Heart left ventricle (tissue), 16 donors: ENCODE data around the gene RPS10. TPM values are rescaled to one million over a fixed set of nuclear protein-coding genes. Genes with fewer than 3 reads are reported as not detected.
A peak's percentile ranks its signal among the peaks of the same experiment; 100 is the strongest.

Experiments used
- ATAC-seq, 4 donors: fragments of 200-7000 bp; cut with Tn5 transposase; one replicate each; pipeline ENCODE4 v1.9.1; 2020 to 2022; ENCODE audit warnings: moderate library complexity in 4 of 4, mild to moderate bottlenecking in 3 of 4, moderate number of reproducible peaks in 1 of 4
- DNase-seq, 5 donors: peaks; one replicate each; pipeline ENCODE4 v3.0.0-alpha.2; 2020
- H3K27ac ChIP-seq, 12 donors: fragments of 200-600 bp; sonication (generic) in 4 of 12; one replicate each; pipeline versions ENCODE4 v1.5.0 to v1.8.0; 2016 to 2022; ENCODE audit warnings: mild to moderate bottlenecking in 2 of 12
- H3K27me3 ChIP-seq, 9 donors: fragments of 200-600 bp; sonication (generic) in 2 of 9; one replicate each; pipeline versions ENCODE4 v1.5.1 to v1.8.0; 2016 to 2022; ENCODE audit warnings: mild to moderate bottlenecking in 3 of 9
- H3K36me3 ChIP-seq, 9 donors: fragments of 200-600 bp; sonication (generic) in 2 of 9; one replicate each; pipeline versions ENCODE4 v1.5.0 to v1.8.0; 2018 to 2022; ENCODE audit warnings: mild to moderate bottlenecking in 2 of 9
- H3K4me1 ChIP-seq, 12 donors: fragments of 200-600 bp; sonication (generic) in 4 of 12; one replicate each; pipeline versions ENCODE4 v1.5.0 to v1.8.0; 2016 to 2022; ENCODE audit warnings: mild to moderate bottlenecking in 3 of 12
- H3K4me3 ChIP-seq, 12 donors: fragments of 200-600 bp; sonication (generic) in 4 of 12; one replicate each; pipeline versions ENCODE4 v1.5.0 to v1.8.0; 2017 to 2022; ENCODE audit warnings: mild to moderate bottlenecking in 9 of 12, moderate library complexity in 4 of 12
- H3K9me3 ChIP-seq, 12 donors: fragments of 200-600 bp; sonication (generic) in 4 of 12; one replicate each; pipeline versions ENCODE4 v1.5.0 to v1.8.0; 2016 to 2022; ENCODE audit warnings: mild to moderate bottlenecking in 1 of 12
- POLR2A ChIP-seq, 2 donors: fragments of 450-650 bp; IDR thresholded peaks; one replicate each; pipeline ENCODE4 v1.6.1; 2017; ENCODE audit warnings: antibody characterized with exemption in 2 of 2, mild to moderate bottlenecking in 2 of 2, moderate library complexity in 2 of 2
- WGBS, 4 donors: extraction: QIAGEN DNeasy Blood & Tissue Kit in 2 of 4; methylation state at CpG; one replicate each; pipeline versions ENCODE4 v1.1.5 to v1.1.7; 2013 to 2018; 5-methylcytosine and 5-hydroxymethylcytosine counted together
- intact Hi-C, 10 donors: fragments of 100-400 bp; cut with DNase I; formaldehyde crosslinking; loops; one replicate each; pipeline versions ENCODE4 v1.11.1 to v1.14.2; 2022
- polyA plus RNA-seq, 2 donors: library from polyadenylated mRNA; stranded (reverse); fragments of 200-250 nt; gene quantifications; one replicate each; pipeline ENCODE4 v1.2.3, GENCODE V29; 2013
- total RNA-seq, 9 donors: library from RNA; depleted of rRNA in 2 of 9; stranded (reverse); fragments of >200 nt in 2 of 9; fragmentation: NEBNext Ultra II Directional in 3 of 9; extraction: Animal tissue kit (Norgen Biotek cat#: 25700) in 3 of 9; gene quantifications; one replicate each; pipeline versions ENCODE4 v1.1.0 to v1.2.4, GENCODE V29; 2016 to 2023
- TF ChIP-seq, protein P1 (sequence below), 12 donors: fragments of 200-600 bp; sonication (generic) in 4 of 12; IDR thresholded peaks; one replicate each; pipeline versions ENCODE4 v1.5.0 to v1.8.0; 2018 to 2022; ENCODE audit warnings: antibody characterized with exemption in 12 of 12, mild to moderate bottlenecking in 5 of 12
- donor health status: ischemic (EF 13 %, LVEDD 7.1; RV severe dilation, severe dysfunction).
- donor health status: healthy with polysubstance abuse.
- donor health status: DM: no; HTN: yes; CAD: no.
- donor health status: DM: no; HTN: no; CAD: no.
- donor health status: ischemic (EF 25% LVEDD 6.9; RV normal size, moderate dysfunction).
- donor health status: ischemic (EF 25% LVEDD 5.7; RV mildly dilated, moderate dysfunction).
- donor health status: healthy.
- donor health status: DM: yes; HTN: yes; CAD: no.
- donor health status: ischemic (EF 35%, LVEDD 5.7; RV mildly dilated, moderate dysfunction).
- donor health status: nonischemic (EF 11% LVEDD 7.7; RV severe dilation, severe dysfunction).
- donor health status: DM: yes; HTN: yes; CAD: no.
- donor health status: PGD.
- donor health status: ischemic (EF 29% LVEDD 5.4; RV normal size, mild dysfunction).
- donor health status: nonischemic (EF 23%, LVEDD 6.1; RV moderate dilation, normal function).

RPS10 gene
- total and polyA plus RNA-seq, 11 donors = 504 to 2,277 (median 805) TPM

DNA sequence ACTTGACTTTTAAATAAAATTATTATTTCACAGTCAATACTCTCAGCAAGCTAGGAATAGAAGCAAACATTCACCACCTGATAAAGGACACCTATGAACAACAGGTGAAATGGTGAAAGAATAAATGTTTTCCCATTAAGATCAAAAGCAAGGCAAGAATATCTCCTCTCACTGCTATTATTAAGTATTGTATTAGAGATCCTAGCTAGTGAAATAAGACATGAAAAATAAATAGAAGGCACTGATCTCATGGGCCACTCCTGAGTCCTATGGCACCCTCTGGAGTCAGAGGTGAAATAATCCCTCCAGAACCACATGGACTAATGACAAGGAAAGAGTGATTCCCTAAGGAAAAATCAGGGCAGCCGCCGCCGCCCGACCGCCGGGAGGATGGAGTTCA, 29.4 kb downstream of the RPS10 start:
- H3K9me3 ChIP-seq = peaks cover 0 to 9% (median 3%) of the 10 kb centered on the region in 12 donors
- no peak overlapping the region for H3K27ac ChIP-seq
- H3K4me1 ChIP-seq = peaks cover 0 to 15% (median 7%) of the 10 kb centered on the region in 12 donors
- 94 to 100% (median 97%) methylated on average over 6 of the region's 6 CpGs for WGBS, 4 donors
- H3K27me3 ChIP-seq = no peaks in the 10 kb centered on the region
- no peaks in the 10 kb centered on the region for H3K36me3 ChIP-seq
- ATAC-seq (no peak), DNase-seq (no peak)
- intact Hi-C loops = loop anchor here in 1 of 10 donors (10.0 kb wide), 1 partner anchor 112 kb away; no protein-coding TSS in a partner anchor
- no peak overlapping the region for H3K4me3 ChIP-seq
- TF ChIP-seq, protein P1, sequence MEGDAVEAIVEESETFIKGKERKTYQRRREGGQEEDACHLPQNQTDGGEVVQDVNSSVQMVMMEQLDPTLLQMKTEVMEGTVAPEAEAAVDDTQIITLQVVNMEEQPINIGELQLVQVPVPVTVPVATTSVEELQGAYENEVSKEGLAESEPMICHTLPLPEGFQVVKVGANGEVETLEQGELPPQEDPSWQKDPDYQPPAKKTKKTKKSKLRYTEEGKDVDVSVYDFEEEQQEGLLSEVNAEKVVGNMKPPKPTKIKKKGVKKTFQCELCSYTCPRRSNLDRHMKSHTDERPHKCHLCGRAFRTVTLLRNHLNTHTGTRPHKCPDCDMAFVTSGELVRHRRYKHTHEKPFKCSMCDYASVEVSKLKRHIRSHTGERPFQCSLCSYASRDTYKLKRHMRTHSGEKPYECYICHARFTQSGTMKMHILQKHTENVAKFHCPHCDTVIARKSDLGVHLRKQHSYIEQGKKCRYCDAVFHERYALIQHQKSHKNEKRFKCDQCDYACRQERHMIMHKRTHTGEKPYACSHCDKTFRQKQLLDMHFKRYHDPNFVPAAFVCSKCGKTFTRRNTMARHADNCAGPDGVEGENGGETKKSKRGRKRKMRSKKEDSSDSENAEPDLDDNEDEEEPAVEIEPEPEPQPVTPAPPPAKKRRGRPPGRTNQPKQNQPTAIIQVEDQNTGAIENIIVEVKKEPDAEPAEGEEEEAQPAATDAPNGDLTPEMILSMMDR (IDR thresholded peaks at IDR 0.05) = no peak
- no peak for TF ChIP-seq POLR2A (IDR thresholded peaks at IDR 0.05)

DNA sequence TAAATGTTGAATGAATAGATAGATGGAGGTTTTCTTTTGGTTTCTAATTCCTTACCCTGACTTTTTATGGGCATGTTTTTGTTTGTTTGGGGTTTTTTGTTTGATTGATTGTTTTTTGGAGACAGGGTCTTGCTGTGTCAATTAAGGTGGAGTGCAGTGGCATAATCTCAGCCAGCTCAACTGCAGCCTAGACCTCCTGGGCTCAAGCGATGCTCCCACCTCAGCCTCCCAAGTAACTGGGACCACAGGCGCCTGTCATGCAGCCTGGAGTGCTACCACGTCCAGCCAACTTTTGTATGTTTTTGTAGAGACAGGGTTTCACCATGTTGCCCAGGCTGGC, 31.9 kb downstream of the RPS10 start:
- no peak for TF ChIP-seq POLR2A (IDR thresholded peaks at IDR 0.05)
- TF ChIP-seq, protein P1 (IDR thresholded peaks at IDR 0.05) = no peak
- intact Hi-C loops = loop anchor here in 8 of 10 donors (2.0 to 10.0 kb wide), 10 partner anchors 21 to 145 kb away; partner anchors contain the start of gene SMIM29 (in 4 of the 8)

DNA sequence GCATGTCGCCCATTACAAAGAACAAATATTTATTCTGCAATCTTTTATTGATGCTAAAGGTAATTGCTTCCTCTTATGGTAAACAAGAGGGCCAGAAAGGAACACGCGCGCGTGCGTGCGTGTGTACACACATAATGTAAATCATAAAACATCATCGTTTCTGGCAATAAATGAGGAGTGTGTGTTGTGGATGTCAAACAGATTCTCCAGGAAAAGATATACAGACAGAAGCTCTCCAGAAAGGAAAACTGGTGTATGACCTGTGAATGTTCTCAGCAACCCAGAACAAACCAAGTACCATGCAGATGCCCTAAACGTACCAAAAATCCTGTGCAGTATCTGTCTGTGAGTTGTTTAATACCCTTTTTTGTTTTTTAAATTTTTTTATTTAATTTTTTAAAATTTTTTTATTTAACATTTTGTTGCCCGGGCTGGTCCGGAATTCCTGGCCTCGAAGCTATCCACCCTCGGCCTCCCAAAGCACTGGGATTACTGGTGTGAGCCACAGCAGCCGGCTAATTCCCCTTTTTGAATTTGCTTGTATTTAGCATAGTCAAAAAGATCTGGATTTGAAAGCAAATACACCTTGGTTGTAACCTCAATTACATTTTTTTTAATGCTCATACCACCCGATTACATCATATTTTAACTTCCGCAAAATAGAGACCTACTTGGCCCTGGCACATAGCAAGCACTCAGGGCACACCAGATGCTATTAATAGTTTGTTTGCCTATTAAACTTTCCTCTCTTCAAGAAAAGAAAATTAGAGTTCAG, 32.5 kb downstream of the RPS10 start:
- TF ChIP-seq POLR2A (IDR thresholded peaks at IDR 0.05) = no peak
- TF ChIP-seq, protein P1 (IDR thresholded peaks at IDR 0.05) = no peak
- H3K4me3 ChIP-seq = peak overlapping the region; percentile 9 to 98 (median 88)
- peaks cover 0 to 41% (median 28%) of the 10 kb centered on the region in 12 donors for H3K4me1 ChIP-seq
- peak overlapping the region; percentile 69 to 99 (median 97) for H3K27ac ChIP-seq
- DNase-seq = no peak
- intact Hi-C loops = loop anchor here in 8 of 10 donors (2.0 to 10.0 kb wide), 10 partner anchors 21 to 145 kb away; partner anchors contain the start of gene SMIM29 (in 4 of the 8)
- peaks cover 0 to 9% (median 3%) of the 10 kb centered on the region in 12 donors for H3K9me3 ChIP-seq
- H3K27me3 ChIP-seq = no peaks in the 10 kb centered on the region
- WGBS, 4 donors = 43 to 50% (median 47%) methylated on average over 16 of the region's 16 CpGs
- no peaks in the 10 kb centered on the region for H3K36me3 ChIP-seq
- ATAC-seq = no peak

More for the DNA sequence above, 31.9 kb downstream of the RPS10 start:
- H3K27ac ChIP-seq = peak overlapping the region in 10 of 12 donors; percentile 93 to 99 (median 97)
- no peak for ATAC-seq
- 87 to 91% (median 89%) methylated on average over 3 of the region's 3 CpGs for WGBS, 4 donors
- H3K4me3 ChIP-seq = peak overlapping the region in 1 of 12 donors; percentile 6
- no peak for DNase-seq
- peaks cover 0 to 9% (median 3%) of the 10 kb centered on the region in 12 donors for H3K9me3 ChIP-seq
- H3K27me3 ChIP-seq = no peaks in the 10 kb centered on the region
- no peaks in the 10 kb centered on the region for H3K36me3 ChIP-seq
- H3K4me1 ChIP-seq = peaks cover 0 to 35% (median 23%) of the 10 kb centered on the region in 12 donors
